H9 (cell line): Measurements from ENCODE around the gene CCDC13. TPM values are rescaled to one million over a fixed set of nuclear protein-coding genes. Genes with fewer than 3 reads are reported as not detected.

Experiments used
- DNase-seq: peaks from one replicate; pipeline ENCODE4 v3.0.0-alpha.2; 2017
- H2AFZ ChIP-seq: one replicate; pipeline ENCODE4 v1.6.1; 2013; ENCODE audit warnings: mild to moderate bottlenecking, low read length, control low read depth, moderate library complexity
- H2AK5ac ChIP-seq: 2 replicates; pipeline ENCODE4 v1.6.1; 2013; ENCODE audit warnings: low read length, control low read depth, mixed read lengths; ENCODE audit not compliant: insufficient read length
- H2BK120ac ChIP-seq: one replicate; pipeline ENCODE4 v1.6.1; 2013; ENCODE audit warnings: low read depth, mild to moderate bottlenecking, low read length, control low read depth, inconsistent platforms; ENCODE audit not compliant: poor library complexity, severe bottlenecking
- H2BK12ac ChIP-seq: 2 replicates; pipeline ENCODE4 v1.6.1; 2013; ENCODE audit warnings: low read length, control low read depth, mixed read lengths, low read depth; ENCODE audit not compliant: insufficient read length
- H2BK15ac ChIP-seq: 2 replicates; pipeline ENCODE4 v1.6.1; 2013; ENCODE audit warnings: low read depth, low read length, control low read depth
- H2BK20ac ChIP-seq: one replicate; pipeline ENCODE4 v1.6.1; 2013; ENCODE audit warnings: low read depth, mild to moderate bottlenecking, low read length, control low read depth, inconsistent platforms; ENCODE audit not compliant: poor library complexity, severe bottlenecking
- H2BK5ac ChIP-seq: 2 replicates; pipeline ENCODE4 v1.6.1; 2013; ENCODE audit warnings: low read length, control low read depth, mixed read lengths; ENCODE audit not compliant: insufficient read length
- H3K14ac ChIP-seq: 2 replicates; pipeline ENCODE4 v1.6.1; 2013; ENCODE audit warnings: low read length, control low read depth; ENCODE audit not compliant: insufficient read depth
- H3K18ac ChIP-seq: 2 replicates; pipeline ENCODE4 v1.6.1; 2013; ENCODE audit warnings: low read depth, mild to moderate bottlenecking, mixed read lengths, low read length, control low read depth; ENCODE audit not compliant: insufficient read length
- H3K23ac ChIP-seq: 2 replicates; pipeline ENCODE4 v1.6.1; 2013; ENCODE audit warnings: low read length, control low read depth, mixed read lengths, low read depth; ENCODE audit not compliant: insufficient read length
- H3K23me2 ChIP-seq: 2 replicates; pipeline ENCODE4 v1.6.1; 2013; ENCODE audit warnings: low read depth, mild to moderate bottlenecking, mixed read lengths, low read length, control low read depth; ENCODE audit not compliant: insufficient read length, poor library complexity, severe bottlenecking
- H3K27ac ChIP-seq: 2 replicates; pipeline ENCODE4 v1.5.1; 2013; ENCODE audit warnings: low read length, control low read depth, mixed read lengths, low read depth; ENCODE audit not compliant: insufficient read length
- H3K27me3 ChIP-seq: 2 replicates; pipeline ENCODE4 v1.6.1; 2013; ENCODE audit warnings: low read length, control low read depth, inconsistent platforms; ENCODE audit not compliant: insufficient read depth
- H3K4ac ChIP-seq: 2 replicates; pipeline ENCODE4 v1.6.1; 2013; ENCODE audit warnings: low read depth, mild to moderate bottlenecking, control low read depth, inconsistent platforms, low read length, moderate library complexity
- H3K4me1 ChIP-seq: 2 replicates; pipeline ENCODE4 v1.6.1; 2013; ENCODE audit warnings: low read length, control low read depth, inconsistent platforms; ENCODE audit not compliant: insufficient read depth
- H3K4me2 ChIP-seq: 2 replicates; pipeline ENCODE4 v1.6.1; 2013; ENCODE audit warnings: low read length, control low read depth, mixed read lengths; ENCODE audit not compliant: insufficient read length, insufficient read depth
- H3K56ac ChIP-seq: 2 replicates; pipeline ENCODE4 v1.6.1; 2013; ENCODE audit warnings: low read depth, mild to moderate bottlenecking, mixed read lengths, low read length, control low read depth; ENCODE audit not compliant: insufficient read length
- H3K79me1 ChIP-seq: 2 replicates; pipeline ENCODE4 v1.6.1; 2013; ENCODE audit warnings: low read depth, mild to moderate bottlenecking, moderate library complexity, low read length, control low read depth, inconsistent platforms; ENCODE audit not compliant: insufficient read depth, poor library complexity, severe bottlenecking
- H3K79me2 ChIP-seq: 2 replicates; pipeline ENCODE4 v1.6.1; 2013; ENCODE audit warnings: low read length, control low read depth, inconsistent platforms; ENCODE audit not compliant: insufficient read depth
- H3K9ac ChIP-seq: 2 replicates; pipeline ENCODE4 v1.6.1; 2013; ENCODE audit warnings: low read length, control low read depth, mixed read lengths; ENCODE audit not compliant: insufficient read length; ENCODE audit errors: extremely low read depth
- H3K9me3 ChIP-seq: one replicate; pipeline ENCODE4 v1.6.1; 2013; ENCODE audit warnings: low read depth, low read length, inconsistent platforms; ENCODE audit not compliant: control insufficient read depth
- H3T11ph ChIP-seq: one replicate; pipeline ENCODE4 v1.6.1; 2013; ENCODE audit warnings: mild to moderate bottlenecking, low read length, control low read depth, inconsistent platforms
- H4K20me1 ChIP-seq: one replicate; pipeline ENCODE4 v1.6.1; 2013; ENCODE audit not compliant: control insufficient read depth, insufficient read length, insufficient read depth
- H4K5ac ChIP-seq: 2 replicates; pipeline ENCODE4 v1.6.1; 2013; ENCODE audit warnings: low read depth, mild to moderate bottlenecking, mixed read lengths, low read length, control low read depth; ENCODE audit not compliant: insufficient read length
- H4K8ac ChIP-seq: replicated peaks from 2 replicates; pipeline ENCODE4 v1.6.1; 2013; ENCODE audit warnings: low read length, control low read depth, mixed read lengths, low read depth; ENCODE audit not compliant: insufficient read length
- H4K91ac ChIP-seq: 2 replicates; pipeline ENCODE4 v1.6.1; 2013; ENCODE audit warnings: low read depth, mild to moderate bottlenecking, moderate library complexity, mixed read lengths, low read length, control low read depth; ENCODE audit not compliant: insufficient read length
- H3K27ac Mint-ChIP-seq, 3 experiments: 2 replicates in 2 of 3; 3 replicates in 1 of 3; pipeline ENCODE4 v1.8.0; 2020 to 2021; ENCODE audit warnings: mixed read lengths in 3 of 3, mild to moderate bottlenecking in 1 of 3, moderate library complexity in 1 of 3
- H3K27me3 Mint-ChIP-seq: 2 replicates; pipeline ENCODE4 v1.8.0; 2021; ENCODE audit warnings: low read depth, mild to moderate bottlenecking, moderate library complexity, mixed read lengths
- H3K36me3 Mint-ChIP-seq, 3 experiments: 2 replicates in 2 of 3; 3 replicates in 1 of 3; pipeline ENCODE4 v1.8.0; 2020 to 2021; ENCODE audit warnings: low read depth in 3 of 3, mixed read lengths in 3 of 3; ENCODE audit not compliant: insufficient read depth in 1 of 3
- H3K4me1 Mint-ChIP-seq, 2 experiments: 2 replicates each; pipeline ENCODE4 v1.8.0; 2020; ENCODE audit warnings: mixed read lengths in 2 of 2
- H3K4me3 Mint-ChIP-seq, 2 experiments: 2 replicates in 1 of 2; 3 replicates in 1 of 2; pipeline ENCODE4 v1.8.0; 2020 to 2021; ENCODE audit warnings: mild to moderate bottlenecking in 2 of 2, mixed read lengths in 2 of 2, moderate library complexity in 1 of 2
- H3K9me3 Mint-ChIP-seq, 2 experiments: 2 replicates in 1 of 2; 3 replicates in 1 of 2; pipeline ENCODE4 v1.8.0; 2020; ENCODE audit warnings: mild to moderate bottlenecking in 2 of 2, mixed read lengths in 2 of 2, moderate library complexity in 1 of 2
- CTCF ChIP-seq: fragments of 200-600 bp; sonication (generic); conservative IDR thresholded peaks from 3 replicates; pipeline ENCODE4 v1.8.0; 2021; ENCODE audit warnings: antibody characterized with exemption, mild to moderate bottlenecking
- WGBS: extraction: QIAGEN DNeasy Blood & Tissue Kit; methylation state at CpG from one replicate; pipeline ENCODE4 v1.1.7; 2013; ENCODE audit warnings: missing lambda C conversion rate, low lambda C conversion rate, mixed read lengths; ENCODE audit not compliant: insufficient read length; ENCODE audit errors: extremely low coverage; 5-methylcytosine and 5-hydroxymethylcytosine counted together
- total RNA-seq: library from RNA; stranded (reverse); gene quantifications from 2 replicates; pipeline ENCODE4 v1.2.1, GENCODE V29; 2021

The CCDC13 gene
- total RNA-seq, 1 experiment from 2014 or later: not detected

GRCh38 chr3:42802876-42803413 is 29.9 kb upstream of the CCDC13 start:
- H3K27ac ChIP-seq: no peak overlapping the region
- whole genome bisulfite sequencing: no CpG with 5 or more reads among the region's 11 CpGs
- Mint-ChIP-seq H3K9me3 (no peaks in the 10 kb centered on the region), H3K27ac (peak overlapping the region in 2 of 3 experiments; percentile 13 to 98; a peak in 3 of 7 replicates), H3K27me3 (peaks cover 22% of the 10 kb centered on the region), H3K4me1 (peaks cover 50 to 52% of the 10 kb centered on the region in 2 experiments), H3K4me3 (peak overlapping the region; percentile 94 to 96), H3K36me3 (peaks cover 4 to 8% (median 5%) of the 10 kb centered on the region in 3 experiments; a peak in 6 of 7 replicates)
- peak overlapping the region; percentile 20 for H4K8ac ChIP-seq
- H3K9ac ChIP-seq: peak overlapping the region; percentile 90
- H4K20me1 ChIP-seq: no peaks in the 10 kb centered on the region
- H3K23me2 ChIP-seq: peaks cover 10% of the 10 kb centered on the region
- no peak overlapping the region; the same call in 1 of the 2 replicates for H3K4ac ChIP-seq
- TF ChIP-seq CTCF: no peak
- H3K27me3 ChIP-seq: peaks cover 4% of the 10 kb centered on the region; the same call in 1 of the 2 replicates
- no peak for DNase-seq
- no peak overlapping the region for H3K23ac ChIP-seq
- H3K79me1 ChIP-seq: peaks cover 2% of the 10 kb centered on the region
- no peak overlapping the region for H2BK12ac ChIP-seq
- peaks cover 14% of the 10 kb centered on the region; the same call in 1 of the 2 replicates for H3K79me2 ChIP-seq
- H2BK5ac ChIP-seq: no peak overlapping the region
- peak overlapping the region; percentile 20 for H4K5ac ChIP-seq
- peak overlapping the region; percentile 68 for H2AK5ac ChIP-seq
- H3K4me1 ChIP-seq: peaks cover 2% of the 10 kb centered on the region
- H2AFZ ChIP-seq: no peak overlapping the region
- peak overlapping the region; percentile 72 for H3K18ac ChIP-seq
- H2BK15ac ChIP-seq: no peak overlapping the region
- no peak overlapping the region for H2BK20ac ChIP-seq
- H2BK120ac ChIP-seq: no peak overlapping the region
- no peak overlapping the region for H3T11ph ChIP-seq
- H4K91ac ChIP-seq: peak overlapping the region; percentile 18
- H3K9me3 ChIP-seq: no peaks in the 10 kb centered on the region
- peak overlapping the region; percentile 76; the same call in 1 of the 2 replicates for H3K14ac ChIP-seq
- H3K4me2 ChIP-seq: peak overlapping the region; percentile 90
- H3K56ac ChIP-seq: no peak overlapping the region
